Choroid plexus epithelial cell (primary cell): Measurements from ENCODE around the gene NUDT2.
"Not testable (repeated sequence)": the region's sequence is repeated elsewhere in the genome, so short reads cannot be mapped to it uniquely, and the experiment has no call there.

Source experiments
- DNase-seq: peaks from one replicate; pipeline ENCODE4 v3.0.0-alpha.2; 2010; ENCODE audit warnings: low read depth
- H3K4me3 ChIP-seq: 2 replicates; pipeline ENCODE4 v1.5.1; 2011; ENCODE audit warnings: low read depth, mild to moderate bottlenecking, control low read depth, low read length, moderate library complexity
- CTCF ChIP-seq: conservative IDR thresholded peaks from 2 replicates; pipeline ENCODE4 v1.5.1; 2011; ENCODE audit warnings: low read depth, mild to moderate bottlenecking, control low read depth, inconsistent platforms, low read length, moderate library complexity

NUDT2 gene

GRCh38 chr9:34334916-34335315 lies 5.5 kb downstream of the NUDT2 start:
- no peak for TF ChIP-seq CTCF
- H3K4me3 ChIP-seq, result no peak overlapping the region
- no peak for DNase-seq

- H3K4me3 ChIP-seq, result no peak overlapping the region
- no peak for TF ChIP-seq CTCF
- no peak for DNase-seq
Measured at GRCh38 chr9:34335376-34335775, 6.0 kb downstream of the NUDT2 start.

GRCh38 chr9:34337403-34337802 lies 8.0 kb downstream of the NUDT2 start:
- H3K4me3 ChIP-seq, result no peak overlapping the region
- peak; percentile 52 for DNase-seq

GRCh38 chr9:34338079-34338478 lies 8.7 kb downstream of the NUDT2 start:
- not testable (repeated sequence) for DNase-seq, H3K4me3 ChIP-seq

More at GRCh38 chr9:34337403-34337802, 8.0 kb downstream of the NUDT2 start:
- peak; percentile 43 for TF ChIP-seq CTCF

- DNase-seq, result no peak
- TF ChIP-seq CTCF, result no peak
- H3K4me3 ChIP-seq, result no peak overlapping the region
Measured at GRCh38 chr9:34338665-34339385, 9.5 kb downstream of the NUDT2 start.

- DNase-seq, result no peak
- no peak overlapping the region for H3K4me3 ChIP-seq
- TF ChIP-seq CTCF, result no peak
Measured at GRCh38 chr9:34341659-34342295, 12.4 kb downstream of the NUDT2 start.

GRCh38 chr9:34343090-34343489 lies 13.7 kb downstream of the NUDT2 start:
- no peak for TF ChIP-seq CTCF
- no peak for DNase-seq
- no peak overlapping the region for H3K4me3 ChIP-seq
